NCI-H1105 treated with DMSO at 0.1 percent for 48 hours (cell line): ENCODE results near the gene ADAP1.

Source experiments
- DNase-seq: peaks from one replicate; lab custom pipeline; 2025; lab: John Stamatoyannopoulos, UW

ADAP1 gene

DNA sequence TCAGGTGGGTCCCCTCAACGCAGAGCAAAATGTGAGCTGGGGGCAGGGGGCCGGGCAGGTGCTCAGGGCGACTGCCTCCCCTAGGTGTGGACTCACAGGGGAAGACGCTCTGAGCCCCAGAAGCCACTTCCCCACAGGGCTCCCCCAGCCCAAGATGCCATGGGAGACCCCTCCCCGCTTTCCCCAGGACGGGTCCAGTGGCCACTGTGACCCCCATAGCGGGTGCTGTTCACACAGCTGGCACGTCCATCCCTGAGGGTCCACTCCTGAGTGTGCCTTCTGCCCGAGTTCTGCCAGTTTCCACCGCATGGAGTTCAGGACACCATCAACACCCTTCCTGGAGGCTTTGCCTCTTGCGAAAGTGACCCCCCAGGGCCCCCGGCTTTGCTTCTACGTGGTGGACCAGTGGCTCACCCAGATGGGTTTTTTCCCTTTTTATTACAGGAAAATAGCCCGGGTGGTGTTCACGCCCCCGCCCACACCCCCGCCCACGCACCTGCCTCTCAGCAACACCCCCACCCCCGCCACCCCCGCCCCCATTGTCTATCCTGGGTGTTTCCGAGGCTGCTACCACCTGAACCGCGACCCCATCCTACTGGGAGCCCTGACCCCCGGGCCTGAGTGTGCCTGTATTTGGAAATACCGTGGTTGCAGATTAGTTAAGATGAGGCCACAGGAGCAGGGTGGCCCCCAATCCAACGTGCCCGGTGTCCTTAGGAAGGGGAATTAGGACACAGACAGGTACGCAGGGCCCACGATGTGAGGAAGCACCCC lies 32.0 kb downstream of the ADAP1 start:
- DNase-seq: no peak

DNA sequence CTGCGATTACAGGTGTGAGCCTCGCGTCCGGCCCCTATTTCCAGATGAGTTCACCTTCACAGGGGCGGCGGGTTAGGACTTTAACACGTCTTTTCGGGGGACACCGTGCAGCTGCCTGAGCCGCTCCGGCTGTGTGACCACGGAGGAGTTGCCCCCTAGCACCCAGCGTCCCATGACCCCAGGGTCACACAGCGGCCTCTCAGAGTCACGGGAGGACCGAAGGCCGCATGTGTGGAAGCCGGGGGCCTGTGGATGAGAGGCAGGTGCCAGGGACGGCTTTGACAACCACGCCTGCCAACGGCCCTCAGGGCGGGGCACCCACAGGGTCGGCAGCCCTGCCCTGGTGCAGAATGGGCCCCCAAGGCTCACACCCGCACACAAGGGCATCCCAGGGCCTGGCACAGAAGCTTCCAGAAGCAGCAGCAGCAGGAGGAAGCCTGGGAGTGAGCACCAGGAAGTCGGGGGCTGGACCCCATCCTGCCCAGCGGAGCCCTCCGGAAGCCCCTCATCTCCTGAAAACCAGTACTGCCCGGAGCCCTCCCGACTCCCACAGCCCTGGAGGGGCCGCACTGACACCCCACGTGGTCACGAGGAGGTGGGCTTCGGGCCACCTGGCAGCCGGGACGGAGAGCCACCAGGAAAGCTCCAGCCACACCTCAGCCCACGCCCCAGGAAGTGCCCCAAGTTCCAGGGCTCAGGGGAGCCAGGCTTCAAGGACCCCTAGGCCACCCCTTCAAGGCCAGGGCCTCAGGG lies 32.7 kb downstream of the ADAP1 start:
- no peak for DNase-seq

DNA sequence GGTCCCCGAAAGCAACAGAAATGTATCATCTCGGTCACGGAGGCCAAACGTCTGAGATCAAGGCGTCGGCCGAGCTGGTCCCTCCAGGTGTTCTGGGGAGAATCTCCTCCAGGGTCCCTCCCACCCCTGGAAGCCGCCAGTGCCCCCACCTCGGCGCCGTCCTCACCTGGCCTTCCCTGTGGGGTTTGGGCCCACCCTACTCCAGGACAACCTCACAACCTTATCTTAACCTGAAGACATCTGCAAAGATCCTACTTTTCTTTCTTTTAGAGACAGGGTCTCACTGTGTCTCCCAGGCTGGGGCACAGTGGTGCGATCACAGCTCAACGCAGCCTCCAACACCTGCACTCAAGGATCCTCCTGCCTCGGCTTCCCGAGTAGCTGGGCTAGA lies 33.4 kb downstream of the ADAP1 start:
- DNase-seq: no peak

DNA sequence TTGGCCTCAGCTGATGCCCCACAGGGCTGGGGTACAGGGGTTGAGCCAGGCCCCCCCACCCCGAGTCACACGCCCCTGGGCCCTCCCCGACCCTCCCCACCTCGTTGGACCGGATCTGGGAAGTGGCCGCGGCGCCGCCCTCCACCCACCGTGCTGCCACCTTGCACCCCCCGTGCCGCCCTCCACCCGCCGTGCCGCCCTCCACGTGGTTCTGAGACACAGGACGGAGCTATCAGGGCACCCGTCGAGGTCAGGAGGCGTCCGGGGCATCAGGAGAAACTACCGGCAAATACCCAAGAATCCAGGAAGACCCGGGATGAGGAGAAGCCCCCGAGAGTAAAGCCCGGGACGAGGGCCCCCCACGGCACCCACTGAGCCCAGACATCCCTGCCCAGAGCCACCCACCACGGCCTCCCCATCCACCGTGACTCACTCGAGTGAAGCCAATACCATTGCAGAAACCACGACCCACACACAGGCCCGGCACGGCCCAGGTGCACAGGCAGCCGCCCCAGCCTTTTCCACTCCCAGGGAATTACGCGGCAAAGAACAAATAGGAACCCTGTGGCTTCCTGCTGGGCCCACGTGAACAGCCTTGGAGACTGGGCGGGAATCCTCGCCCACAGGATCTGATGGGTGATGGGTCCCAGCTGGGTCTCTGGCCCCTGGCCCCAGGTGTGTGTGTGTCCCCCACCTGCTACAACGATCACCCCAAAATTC lies 34.0 kb downstream of the ADAP1 start:
- DNase-seq: no peak

DNA sequence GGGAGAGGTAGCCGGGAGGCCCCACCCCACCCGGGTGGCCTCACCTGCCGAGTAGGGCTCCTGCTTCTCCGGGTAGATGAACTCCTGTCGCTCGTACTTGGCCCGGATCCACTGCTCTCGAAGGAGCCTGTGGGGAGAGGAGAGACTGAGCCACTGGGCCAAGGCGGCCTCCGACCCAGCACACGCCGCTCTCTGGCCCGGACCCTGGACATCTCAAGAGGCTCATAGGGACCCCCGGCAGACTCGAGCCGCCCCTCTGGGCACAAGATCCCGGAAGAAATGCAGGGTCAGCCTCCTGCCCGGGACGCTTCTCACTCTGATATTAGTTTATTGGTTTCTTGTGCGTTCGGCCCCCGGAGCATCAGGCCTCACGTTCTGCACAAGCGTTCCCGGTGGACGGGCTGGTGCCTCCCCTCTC lies 34.5 kb downstream of the ADAP1 start:
- no peak for DNase-seq

DNA sequence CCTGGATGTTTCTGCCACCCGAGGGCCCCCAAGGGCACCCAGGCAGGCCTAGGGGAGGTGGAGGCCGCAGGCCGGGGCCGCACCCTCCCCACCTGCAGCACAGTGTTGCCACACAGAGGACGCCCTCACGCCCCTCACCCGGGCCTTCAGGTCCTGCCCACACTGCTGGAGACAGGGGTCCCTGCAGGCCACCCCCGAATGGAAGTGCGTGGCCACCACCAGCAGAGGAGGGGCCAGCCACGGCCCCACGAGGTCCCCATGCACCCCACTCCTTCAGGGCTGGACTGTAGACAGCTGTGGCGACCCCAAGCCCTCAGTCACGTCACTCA lies 35.4 kb downstream of the ADAP1 start:
- no peak for DNase-seq

DNA sequence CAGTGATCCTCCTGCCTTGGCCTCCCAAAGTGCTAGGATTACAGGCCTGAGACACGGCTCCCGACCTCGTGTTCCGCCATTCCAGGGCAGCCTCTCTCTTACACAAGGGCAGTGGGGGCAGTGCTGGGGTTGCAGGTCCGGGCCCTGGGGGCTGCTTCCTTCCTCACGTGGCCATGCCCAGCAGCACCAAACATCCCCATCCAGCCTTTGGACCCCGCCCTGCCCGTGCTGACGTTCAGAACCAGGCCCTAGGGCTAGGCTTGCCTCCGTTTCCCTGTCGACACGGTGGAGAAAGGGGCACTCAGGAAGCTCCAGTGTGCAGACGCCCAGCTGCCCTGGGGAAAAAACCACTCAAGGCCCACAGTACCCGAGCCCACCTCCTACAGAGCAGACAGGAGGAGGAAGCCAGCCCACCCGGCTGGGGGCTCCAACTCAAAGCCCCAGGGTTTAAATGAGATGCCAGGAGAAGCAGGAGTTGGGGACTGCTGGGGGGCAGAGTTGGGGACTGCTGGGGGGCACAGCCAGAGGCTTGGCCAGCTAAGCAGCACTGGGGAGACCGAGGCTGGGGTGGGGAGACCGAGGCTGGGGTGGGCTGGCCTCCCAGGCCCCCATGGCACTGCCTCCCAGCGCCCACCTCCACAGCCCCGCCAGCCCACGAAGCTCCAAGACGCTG lies 35.9 kb downstream of the ADAP1 start:
- DNase-seq: no peak

DNA sequence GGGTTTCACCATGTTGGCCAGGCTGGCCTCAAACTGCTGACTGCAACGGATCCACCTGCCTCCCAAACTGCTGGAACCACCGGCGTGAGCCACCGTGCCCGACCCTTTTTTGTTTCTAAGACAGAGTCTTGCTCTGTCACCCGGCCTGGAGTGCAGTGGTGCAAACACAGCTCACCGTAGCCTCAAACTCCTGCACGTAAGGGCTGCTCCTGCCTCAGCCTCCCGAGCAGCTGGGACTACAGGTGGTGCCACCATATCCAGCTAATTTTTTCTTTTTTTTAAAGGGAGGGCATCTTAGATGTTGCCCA lies 36.4 kb downstream of the ADAP1 start:
- DNase-seq: no peak

DNA sequence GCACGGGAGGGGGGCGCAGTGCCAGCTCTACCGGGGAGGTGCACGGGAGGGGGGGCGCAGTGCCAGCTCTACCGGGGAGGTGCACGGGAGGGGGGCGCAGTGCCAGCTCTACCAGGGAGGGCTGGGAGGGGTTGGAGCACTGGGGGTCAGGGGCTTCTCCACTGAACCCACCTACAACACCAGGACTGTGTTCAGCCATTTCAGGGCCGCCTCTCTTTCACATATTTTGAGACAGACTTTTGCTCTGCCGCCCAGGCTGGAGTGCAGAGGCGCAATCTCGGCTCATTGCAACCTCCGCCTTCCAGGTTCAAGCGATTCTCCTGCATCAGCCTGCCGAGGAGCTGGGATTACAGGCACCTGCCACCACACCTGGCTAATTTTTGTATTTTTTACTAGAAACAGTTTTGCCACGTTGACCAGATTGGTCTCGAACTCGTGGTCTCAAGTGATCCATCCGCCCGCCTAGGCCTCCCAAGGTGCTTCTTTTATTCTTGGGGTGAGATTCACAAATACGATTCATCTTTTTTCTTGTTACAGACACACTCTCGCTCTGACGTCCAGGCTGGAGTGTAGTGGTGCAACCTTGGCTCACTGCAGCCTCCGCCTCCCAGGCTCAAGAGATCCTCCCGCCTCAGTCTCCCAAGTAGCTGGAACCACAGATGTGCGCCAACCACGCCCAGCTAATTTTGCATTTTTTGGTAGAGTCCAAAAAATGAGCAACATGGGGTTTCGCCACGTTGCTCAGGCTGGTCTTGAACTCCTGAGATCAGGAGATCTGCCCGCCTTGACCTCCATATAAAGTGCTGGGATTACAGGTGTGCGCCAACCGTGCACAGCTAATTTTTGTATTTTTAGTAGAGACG lies 37.0 kb downstream of the ADAP1 start:
- no peak for DNase-seq

DNA sequence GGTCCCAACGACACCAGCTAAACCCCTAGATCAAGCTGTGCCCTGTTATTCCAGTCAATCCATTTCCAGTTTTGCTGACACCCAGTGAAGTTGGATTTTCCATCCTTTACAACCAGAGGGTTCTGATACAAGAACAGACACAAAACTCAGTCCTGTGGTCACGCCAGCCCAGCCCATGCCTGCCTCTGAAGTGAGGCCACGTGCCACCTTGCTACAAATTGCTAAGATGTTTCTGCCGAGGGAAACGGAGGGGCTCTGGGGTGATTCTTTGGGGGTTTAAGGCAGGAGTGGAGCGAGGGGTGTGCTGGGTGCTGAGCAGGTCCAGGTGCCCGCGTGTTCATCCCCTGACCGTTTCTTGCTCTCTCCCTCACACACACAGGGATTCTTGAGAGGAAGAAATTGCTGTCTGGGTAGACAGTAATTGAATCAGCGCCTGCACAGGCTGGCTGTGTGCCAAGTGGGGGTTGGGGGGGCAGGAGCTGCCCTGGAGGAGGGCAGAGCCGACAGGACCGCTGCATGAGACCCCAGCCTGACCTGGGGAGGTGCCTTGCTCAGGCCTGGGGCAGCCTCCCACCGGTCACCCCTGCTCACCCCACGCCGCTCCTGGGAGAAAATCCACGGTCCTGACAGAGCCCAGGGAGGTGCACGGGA lies 38.1 kb downstream of the ADAP1 start:
- peak; percentile 56 for DNase-seq

DNA sequence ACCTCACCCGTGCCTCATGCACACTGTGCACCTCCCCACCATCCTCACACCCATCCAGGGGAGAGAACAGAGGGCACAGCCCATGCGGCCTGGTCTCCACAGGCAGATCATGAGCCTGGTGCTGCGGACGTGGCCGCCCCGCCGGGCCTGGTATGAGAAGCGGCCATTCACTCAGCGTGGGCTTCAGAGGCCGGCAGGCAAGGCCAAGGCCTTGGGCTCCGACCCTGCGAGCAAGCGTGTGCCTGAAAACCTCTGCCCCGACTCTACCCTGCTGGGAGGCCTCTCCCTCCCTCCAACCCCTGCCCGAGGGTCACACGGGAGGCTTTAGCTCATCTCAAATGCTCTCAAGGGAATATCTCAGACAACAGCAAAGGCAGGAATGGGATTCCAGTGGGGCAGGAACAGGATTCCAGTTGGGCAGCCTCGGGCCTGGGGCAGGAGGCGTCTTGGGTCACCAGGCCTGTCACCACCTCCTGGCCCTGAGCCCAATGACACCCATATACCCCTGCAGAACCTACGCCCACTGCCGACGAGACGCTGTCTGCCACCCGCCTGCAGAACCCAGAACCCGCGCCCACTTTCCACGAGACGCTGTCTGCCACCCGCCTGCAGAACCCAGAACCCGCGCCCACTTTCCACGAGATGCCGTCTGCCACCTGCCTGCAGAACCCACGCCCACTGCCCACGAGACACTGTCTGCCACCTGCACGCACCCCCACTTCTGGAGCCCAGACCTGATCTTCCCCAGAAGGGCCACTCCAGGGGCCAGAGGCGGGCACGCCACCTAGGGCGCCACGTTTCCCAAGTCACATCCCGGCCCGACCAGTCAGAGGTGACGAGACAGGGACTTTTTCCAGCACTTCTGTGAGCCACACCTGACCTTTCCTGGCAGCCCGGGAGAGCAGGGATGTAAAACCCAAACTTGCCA lies 38.9 kb downstream of the ADAP1 start:
- DNase-seq: no peak

DNA sequence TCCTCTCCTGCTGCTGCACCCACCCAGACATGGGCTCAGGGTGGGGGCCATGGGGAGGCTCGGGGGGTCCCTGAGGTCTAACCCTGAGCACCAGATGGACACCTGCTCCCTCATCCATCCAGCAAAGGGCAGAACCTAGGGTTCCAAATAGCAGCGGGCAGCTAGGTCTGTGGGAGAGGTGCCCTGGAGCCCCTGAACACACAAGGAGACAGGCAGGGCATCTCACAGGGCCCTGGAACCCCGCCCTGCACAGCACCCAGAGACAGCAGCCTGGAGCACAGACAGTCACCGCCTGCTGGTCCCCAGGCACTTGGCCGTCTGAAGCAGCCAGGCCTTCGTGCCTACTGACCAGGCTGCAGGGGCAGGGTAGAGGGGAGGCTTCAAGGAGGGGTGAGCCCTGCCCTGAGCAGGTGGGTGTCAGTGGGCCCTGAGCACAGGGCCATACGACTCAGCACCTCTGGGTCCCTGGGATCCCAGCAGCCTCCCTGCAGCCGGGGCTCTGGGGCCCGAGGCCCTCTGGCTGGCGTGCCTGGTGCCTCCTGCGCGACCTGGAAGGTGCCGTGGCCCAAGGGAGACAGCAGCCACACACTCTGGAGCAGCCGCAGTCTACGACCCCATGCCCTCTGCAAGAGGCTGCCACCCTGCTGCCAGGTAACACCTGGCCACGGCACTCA lies 39.8 kb downstream of the ADAP1 start:
- no peak for DNase-seq

DNA sequence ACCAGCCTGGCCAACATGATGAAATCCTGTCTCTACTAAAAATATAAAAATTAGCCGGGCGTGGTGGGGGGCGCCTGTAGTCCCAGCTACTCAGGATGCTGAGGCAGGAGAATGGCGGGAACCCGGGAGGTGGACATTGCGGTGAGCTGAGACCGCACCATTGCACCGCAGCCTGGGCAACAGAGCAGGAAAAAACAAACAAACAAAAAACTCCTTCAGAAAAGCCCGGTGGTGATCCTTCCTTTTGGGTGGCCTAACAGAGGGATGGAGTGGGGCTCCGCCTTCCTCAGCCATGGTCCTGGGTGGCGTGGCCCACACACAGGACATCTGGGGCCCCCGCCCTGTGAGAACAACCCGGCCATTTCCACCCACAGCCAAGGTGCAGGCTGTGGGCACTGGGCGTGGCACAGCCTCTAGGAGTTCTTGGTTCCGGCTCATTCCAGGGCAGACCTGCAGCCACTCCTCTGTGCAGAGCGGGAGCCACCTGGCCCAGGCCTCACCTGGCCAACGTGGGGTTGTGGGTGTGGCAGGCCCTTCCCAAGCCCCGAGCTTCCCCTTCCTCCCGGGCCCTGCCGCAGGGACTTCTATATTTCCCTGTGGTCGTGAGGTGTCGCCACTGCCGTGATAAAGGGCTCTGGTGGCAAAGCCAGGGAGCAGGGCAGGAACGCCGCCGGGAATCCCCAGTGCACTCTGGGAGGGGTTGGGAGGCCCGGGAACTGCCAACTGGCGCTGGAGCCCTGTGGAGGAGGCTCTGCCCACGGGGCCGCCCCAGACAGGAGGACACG lies 40.6 kb downstream of the ADAP1 start:
- no peak for DNase-seq

DNA sequence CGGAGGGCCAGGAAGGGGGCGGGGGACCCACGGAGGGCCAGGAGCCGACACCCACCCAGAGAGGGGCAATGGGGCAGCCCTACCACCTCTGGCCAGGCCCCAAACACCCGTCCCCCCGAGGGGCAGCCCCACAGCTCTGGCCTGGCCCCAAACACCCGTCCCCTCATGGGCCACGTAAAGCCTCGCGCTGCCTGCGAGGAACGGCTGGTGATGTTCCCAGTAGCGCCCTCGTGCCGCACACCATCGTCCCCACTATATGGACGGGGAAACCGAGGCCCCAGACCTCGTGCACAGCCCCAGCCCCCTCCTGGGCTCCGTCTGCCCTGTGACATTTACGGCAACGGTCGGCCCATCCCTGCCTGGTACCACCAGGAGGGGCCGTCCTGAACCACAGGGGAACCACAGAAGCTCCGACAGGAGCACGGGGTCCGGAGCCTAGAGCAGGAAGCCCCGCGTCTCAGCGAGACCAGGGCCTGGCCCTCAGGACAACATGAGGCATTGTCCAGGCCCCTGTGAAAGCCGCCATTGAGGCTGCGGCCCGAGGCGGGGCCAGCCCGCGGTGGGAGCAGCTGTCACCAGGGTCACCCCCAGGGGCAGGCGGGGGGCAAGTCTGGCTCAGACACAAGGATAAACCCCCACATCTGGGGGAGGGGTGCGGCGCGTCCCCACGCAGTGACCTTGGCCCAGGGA lies 42.5 kb downstream of the ADAP1 start:
- no peak for DNase-seq

DNA sequence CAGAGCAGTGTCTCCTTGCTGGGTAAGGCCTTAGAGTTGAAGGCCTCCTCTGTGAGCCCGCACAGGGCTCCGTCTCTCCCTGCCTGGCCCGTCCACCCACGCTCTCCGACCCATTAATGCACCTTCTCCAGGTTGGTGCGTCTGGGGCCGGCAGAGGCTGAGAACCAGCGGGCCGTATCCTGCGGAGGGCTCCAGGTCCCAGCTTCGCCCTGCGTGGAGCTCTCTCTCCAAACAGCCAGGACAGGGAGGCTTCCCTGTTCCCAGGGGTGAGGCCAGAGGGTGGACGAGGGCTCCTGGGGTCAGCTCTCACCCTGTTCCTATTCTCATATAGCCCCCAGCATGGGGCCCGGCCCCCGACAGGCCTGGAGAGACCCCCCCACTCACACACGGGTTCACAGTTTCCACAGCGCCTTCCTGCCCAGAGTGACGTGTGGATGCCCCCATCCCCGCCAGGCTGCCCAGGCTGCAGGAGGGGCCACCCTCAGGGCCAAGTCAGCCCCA lies 43.5 kb downstream of the ADAP1 start:
- DNase-seq: no peak

DNA sequence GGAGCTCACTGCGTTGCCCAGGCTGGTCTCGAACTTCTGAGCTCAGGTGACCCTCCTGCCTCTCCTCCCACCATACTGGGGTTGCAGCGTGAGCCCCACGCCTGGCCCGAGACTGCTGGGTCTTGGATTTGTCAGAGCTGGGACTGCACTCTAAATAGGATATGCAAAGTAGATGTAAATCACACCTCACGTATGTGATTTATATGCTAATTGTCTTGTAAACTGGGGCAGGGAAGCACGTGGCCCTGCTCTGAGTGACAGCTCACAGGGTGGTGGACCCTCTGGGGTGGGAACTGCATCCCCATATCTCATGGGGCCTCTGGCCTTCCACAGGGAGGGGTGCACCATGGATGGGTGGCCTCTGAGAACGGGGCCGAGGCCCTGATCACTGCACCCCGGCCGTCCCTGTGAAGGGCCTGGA lies 44.0 kb downstream of the ADAP1 start:
- no peak for DNase-seq

DNA sequence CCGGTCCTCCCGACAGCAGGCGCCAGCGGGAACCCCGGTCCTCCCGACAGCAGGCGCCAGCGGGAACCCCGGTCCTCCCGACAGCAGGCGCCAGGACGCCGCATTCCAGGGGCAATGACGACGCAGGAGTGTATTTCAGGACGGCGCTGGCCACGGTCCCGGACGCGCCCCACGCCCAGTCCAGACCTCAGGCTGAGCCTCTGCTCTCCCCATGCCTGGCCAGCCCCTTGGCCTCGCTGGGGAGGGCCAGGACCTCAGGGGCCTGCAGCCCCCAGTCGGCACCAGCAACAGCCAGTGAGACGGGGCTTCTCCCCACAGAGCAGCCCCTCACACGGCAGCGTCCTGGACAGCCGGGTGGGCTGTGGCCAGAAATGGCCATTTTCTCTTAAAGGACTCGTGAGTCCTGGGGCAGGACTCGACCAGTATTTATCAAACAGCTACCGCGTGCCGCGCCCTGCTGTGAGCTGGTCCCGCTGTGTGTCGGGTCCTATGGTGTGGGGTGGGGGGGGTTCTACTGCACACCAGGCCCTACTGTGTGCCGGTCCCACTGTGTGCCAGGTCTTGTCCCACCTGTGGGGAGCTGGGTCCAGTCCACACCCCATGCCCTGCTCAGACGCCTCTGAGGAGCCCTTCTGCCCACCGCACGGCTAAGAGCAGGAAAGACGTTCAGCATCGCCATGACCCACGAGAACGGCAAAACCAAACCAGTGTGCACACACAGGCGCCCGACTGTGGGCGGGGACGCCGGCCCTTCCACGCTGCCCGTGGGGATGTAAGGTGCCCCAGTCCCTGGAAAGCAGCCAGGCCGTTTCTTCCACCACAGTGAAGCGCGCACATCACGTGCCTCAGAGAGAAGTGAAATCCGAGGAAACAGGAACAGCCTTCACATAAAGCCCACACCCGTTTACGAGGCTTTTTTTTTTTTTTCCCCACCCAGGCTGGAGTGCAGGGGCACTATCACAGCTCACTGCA lies 44.8 kb downstream of the ADAP1 start:
- DNase-seq: no peak
